T-helper 1 cell (primary cell): ENCODE results near the gene MFAP3.

Source experiments
- DNase-seq, 5 donors: peaks; one replicate each; pipeline ENCODE4 v3.0.0-alpha.2; 2012 to 2020

MFAP3 gene

GRCh38 chr5:154093142-154093532, 54.4 kb downstream of the MFAP3 start:
- DNase-seq = no peak

- DNase-seq = no peak
Observed at GRCh38 chr5:154095904-154096303, 57.1 kb downstream of the MFAP3 start.

DNA sequence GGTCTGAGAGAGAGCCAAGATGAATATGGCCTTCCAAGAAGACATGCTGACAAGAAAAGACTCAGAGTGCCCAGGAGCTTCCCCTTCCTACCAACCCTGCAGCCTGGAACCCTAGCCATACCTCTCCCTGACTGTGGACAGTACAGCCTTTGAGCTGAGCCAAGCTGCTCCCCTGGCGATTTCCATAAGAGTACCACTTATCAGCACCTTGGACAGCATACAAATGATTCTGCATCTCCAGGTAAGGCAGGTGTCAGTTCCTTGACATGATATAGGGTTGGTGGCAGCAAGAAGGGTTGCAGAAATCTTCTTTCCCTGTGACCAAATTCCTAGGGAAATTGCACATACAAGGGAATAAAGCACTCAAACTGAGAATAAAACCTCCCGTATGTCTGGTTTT, 58.3 kb downstream of the MFAP3 start:
- no peak for DNase-seq

- no peak for DNase-seq
Observed at GRCh38 chr5:154098465-154098864, 59.7 kb downstream of the MFAP3 start.

- no peak for DNase-seq
Observed at GRCh38 chr5:154101184-154101583, 62.4 kb downstream of the MFAP3 start.

DNA sequence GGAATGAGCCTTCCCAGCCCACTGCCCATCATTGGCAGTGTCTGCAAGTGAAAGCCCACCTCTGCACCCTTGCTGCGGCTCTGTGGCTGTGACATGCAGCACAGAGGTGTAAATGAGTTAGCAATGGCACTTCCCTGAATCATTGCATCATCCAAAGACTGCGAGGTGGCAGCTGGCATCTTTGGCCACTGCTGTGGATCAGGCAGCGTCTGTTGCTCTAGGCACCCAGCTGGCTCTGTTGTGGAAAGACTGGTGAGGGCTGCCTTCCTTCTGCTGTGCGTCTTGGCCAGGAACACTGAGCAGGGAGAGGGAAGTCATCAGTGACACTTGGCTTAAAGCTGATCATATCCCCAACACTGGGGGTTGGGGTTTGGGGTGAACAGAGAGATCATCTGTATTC, 64.5 kb downstream of the MFAP3 start:
- peak in 1 of 5 donors; percentile 8 for DNase-seq
